HG02623 (cell line): ENCODE measurements around the gene SIAH2.

Source experiments
- ATAC-seq: cut with Tn5 transposase; IDR thresholded peaks from one replicate; pipeline ENCODE4 v1.9.1; 2021; ENCODE audit warnings: moderate library complexity; ENCODE audit not compliant: unreplicated experiment

Gene SIAH2

GRCh38 chr3:150749255-150749654 is 13.7 kb downstream of the SIAH2 start:
- ATAC-seq: no peak

GRCh38 chr3:150748684-150749047 is 14.3 kb downstream of the SIAH2 start:
- ATAC-seq: no peak

DNA sequence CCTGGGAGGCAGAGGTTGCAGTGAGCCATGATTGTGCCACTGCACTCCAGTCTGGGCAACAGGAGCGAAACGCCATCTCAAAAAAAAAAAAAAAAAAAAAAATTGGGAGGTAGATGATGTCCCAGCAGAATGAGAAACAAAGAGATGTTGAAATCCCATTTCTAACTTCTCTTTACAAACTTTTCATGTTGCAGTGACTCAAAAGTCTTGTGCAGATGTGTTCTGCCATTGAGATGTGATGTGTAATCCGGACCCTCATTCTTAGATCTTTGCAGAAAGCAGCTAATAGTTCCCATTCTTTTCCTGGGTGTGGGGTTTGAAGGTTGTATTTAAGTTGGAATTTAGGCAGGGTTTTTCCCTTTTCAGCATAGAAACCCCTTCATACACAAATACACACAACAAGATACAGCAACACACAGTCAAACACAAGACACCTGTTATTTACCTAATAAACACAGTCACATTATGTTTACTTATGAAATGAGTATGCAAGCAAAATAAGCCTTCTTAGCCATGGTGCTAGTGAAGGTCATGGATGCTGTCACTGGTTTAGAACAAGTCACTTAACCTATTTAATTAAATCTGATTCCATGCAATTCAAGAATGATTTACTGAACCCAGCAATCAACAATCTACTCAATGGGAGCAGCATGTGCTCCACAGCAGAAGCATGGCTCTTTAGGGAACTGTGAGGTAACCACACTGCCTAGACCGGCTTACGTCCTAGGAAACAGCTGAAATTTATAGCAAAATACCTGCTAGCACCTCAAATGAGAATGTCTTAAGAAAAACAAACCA is 14.9 kb downstream of the SIAH2 start:
- ATAC-seq: no peak

GRCh38 chr3:150746791-150747590 is 16.0 kb downstream of the SIAH2 start:
- ATAC-seq: no peak

- no peak for ATAC-seq
Observed at GRCh38 chr3:150745832-150746231, 17.1 kb downstream of the SIAH2 start.

DNA sequence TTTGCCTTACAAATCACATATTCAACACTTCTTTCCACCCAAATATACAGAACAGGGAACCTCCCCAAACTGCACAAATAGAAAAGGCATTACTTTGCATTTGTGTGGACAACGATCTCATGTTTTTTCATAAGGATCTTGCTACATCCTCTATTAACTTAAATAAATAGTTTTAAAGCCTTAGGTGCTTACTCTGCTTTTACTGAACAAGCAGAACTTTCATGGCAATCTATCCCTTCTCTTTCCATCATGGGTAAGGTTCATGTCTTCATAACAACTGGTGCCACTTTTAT is 18.1 kb downstream of the SIAH2 start:
- ATAC-seq: no peak

DNA sequence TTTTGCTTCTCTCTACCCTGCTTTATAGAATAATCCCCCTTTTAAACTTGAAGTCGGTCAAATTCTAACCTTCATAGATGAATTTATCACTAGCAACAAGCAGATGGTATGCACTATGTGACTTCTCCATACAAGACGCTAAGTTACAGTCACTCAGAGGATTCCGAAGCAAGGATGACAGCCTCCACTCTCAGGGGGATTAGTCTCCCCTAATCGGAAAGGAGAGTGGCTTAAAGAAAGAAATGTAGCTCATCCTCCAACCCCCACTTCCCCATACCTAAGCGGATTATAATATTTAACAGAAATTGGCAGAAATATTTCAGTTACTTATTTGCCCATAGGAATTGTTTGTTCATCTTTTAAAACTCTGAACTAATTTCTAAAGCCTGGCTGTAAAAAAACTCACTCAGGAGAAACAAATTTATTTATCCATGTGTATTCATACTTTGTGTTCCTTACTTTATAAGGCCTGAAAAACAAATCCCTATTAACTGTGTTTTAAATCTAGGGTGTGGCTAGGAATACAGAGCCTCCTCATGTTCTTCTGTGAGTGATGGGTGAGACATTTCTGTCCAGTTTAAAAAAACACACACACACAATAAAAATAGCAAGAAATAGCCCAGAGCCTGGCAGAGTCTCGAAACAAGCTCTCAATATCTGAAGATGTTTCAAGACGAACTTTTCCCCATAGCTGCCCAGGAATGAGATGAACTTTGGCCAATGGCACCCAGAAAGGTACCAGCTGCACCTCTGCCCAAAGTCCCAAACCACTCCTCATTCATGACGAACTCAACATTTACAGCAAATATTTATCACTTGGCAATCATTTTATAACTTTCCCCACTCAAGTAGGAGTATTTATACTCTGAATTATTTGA is 18.7 kb downstream of the SIAH2 start:
- ATAC-seq: no peak

DNA sequence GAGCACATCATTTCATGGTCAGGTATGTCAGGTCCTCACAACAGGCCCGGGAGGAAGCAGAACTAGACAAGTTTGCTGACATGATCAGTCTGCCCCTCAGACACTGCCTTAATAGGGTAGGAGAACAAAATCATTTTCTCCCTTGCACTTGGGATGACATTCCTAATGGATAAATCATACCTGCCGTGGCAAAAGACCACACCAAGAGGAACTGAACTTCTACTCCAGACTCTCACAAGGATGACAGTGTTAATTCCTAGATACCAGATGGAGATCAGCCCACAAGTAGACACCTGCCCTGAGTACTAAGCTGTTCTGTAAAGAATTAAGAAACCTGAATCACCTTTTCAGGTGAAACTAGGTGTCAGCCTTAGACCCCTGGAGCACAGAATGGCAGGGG is 19.5 kb downstream of the SIAH2 start:
- ATAC-seq: no peak

GRCh38 chr3:150742679-150743078 is 20.3 kb downstream of the SIAH2 start:
- no peak for ATAC-seq

DNA sequence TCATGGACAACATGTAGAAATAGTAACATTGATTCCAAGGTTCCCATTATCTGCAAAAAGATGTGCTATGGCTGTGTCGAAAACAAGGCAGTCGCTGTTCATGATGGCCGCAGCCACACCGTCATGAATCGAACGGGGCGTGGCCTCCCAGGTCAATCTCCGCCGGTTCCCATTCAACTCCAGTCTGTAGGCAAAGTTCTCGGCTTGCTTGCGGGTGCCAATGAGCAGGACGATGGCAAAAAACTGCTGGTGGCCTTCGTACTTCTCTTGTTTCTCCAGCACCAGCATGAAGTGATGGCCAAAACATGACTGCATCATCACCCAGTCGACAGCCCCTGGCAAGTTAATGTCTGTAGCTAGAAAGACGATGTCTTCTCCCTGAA is 20.8 kb downstream of the SIAH2 start:
- ATAC-seq: no peak

GRCh38 chr3:150741497-150742140 is 21.4 kb downstream of the SIAH2 start:
- no peak for ATAC-seq

- ATAC-seq: no peak
Observed at GRCh38 chr3:150740733-150741496, 22.1 kb downstream of the SIAH2 start.

DNA sequence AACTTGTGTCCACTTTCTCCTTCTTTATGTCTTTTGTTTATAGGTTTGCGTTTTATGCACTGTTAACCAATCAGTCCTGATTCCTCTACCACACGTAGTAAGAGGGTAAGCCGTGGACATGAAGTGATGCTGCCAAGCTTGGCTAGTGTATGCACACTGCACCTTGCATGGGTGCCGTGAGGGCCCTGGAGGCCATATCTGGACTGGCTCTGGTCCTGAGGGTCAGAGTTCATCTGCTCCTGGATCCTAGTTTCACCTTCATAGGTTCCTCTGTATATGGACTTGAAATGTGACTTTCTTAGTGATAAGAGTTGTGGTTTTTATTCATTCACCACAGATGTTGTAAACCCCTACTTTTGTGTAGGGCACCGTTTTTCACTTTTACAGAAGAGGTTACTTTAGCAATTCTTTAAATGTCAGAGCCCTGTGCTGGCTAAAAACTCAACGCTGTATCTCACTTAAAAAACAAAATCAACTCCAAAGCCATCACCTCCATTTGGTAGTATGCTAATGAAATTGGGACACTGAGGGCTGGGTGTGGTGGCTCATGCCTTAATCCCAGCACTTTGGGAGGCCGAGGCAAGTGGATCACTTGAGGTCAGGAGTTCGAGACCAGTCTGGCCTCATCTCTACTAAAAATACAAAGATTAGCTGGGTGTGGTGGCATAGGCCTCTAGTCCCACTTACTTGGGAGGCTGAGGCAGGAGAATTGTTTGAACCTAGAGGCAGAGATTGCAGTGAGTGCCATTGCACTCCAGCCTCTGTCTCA is 22.9 kb downstream of the SIAH2 start:
- ATAC-seq: no peak

- no peak for ATAC-seq
Observed at GRCh38 chr3:150739200-150739863, 23.6 kb downstream of the SIAH2 start.

- no peak for ATAC-seq
Observed at GRCh38 chr3:150738688-150739087, 24.3 kb downstream of the SIAH2 start.

GRCh38 chr3:150737874-150738679 is 24.9 kb downstream of the SIAH2 start:
- peak; percentile 45 for ATAC-seq

DNA sequence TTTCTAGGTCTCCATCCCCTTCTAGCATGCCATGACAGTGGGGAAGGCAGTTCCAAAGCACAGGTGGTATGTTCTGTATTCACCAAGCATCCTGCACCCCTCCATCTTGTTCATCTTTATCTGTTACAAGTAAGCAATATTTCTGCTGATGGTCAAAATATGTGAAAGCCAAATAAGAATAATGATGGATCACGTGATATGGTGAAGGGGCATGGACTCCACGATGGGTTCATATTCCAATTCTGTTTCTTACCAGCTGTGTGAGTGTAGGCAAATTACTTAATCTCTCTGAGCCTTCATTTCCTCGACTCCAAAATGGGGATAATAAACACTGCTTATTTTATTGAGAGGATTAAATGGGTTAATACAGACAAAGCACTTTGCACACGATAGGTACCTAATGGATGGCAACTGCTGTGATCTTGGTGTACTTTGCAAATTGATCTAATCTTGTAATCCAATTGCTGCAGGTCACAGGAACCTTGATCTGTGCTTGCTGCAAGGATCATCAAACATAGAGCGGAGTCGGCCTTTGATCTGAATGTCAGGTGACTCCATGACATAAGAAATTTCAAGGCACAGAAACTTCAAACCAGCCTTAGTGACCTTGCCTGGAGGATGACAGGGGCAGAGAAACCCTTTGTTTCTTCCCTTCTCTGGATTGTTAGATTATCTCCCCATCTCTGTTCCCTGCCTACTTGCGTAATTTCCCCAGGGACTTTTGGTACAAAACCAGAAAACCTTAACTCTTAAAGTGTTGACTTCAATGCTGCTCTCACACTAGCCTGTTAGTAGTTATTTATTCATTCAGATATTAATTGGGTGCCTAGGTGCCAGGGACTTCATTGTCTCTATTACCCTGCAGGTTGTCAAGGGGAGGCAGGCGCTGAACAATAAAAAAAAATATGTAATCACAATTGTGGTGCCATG is 25.8 kb downstream of the SIAH2 start:
- ATAC-seq: no peak
